Nephron progenitor cell (in vitro differentiated cells): ENCODE measurements around the gene BBC3.
A peak's percentile ranks its signal among the peaks of the same experiment; 100 is the strongest.

Experiments
- DNase-seq: peaks from one replicate; pipeline ENCODE4 v3.0.0; 2021
- H3K27ac Mint-ChIP-seq: 2 replicates; pipeline ENCODE4 v1.8.0; 2021; ENCODE audit warnings: mild to moderate bottlenecking, moderate library complexity, mixed read lengths
- H3K27me3 Mint-ChIP-seq: 2 replicates; pipeline ENCODE4 v1.8.0; 2021; ENCODE audit warnings: mild to moderate bottlenecking, low read depth, mixed read lengths; ENCODE audit not compliant: poor library complexity
- H3K36me3 Mint-ChIP-seq: 2 replicates; pipeline ENCODE4 v1.8.0; 2021; ENCODE audit warnings: low read depth, mixed read lengths
- H3K4me1 Mint-ChIP-seq: 2 replicates; pipeline ENCODE4 v1.8.0; 2021; ENCODE audit warnings: mixed read lengths
- H3K4me3 Mint-ChIP-seq: 2 replicates; pipeline ENCODE4 v1.8.0; 2021; ENCODE audit warnings: mild to moderate bottlenecking, moderate library complexity, mixed read lengths
- H3K9me3 Mint-ChIP-seq: 2 replicates; pipeline ENCODE4 v1.8.0; 2021; ENCODE audit warnings: mild to moderate bottlenecking, moderate library complexity, mixed read lengths
- TF ChIP-seq, protein P1 (sequence below): fragments of 200-600 bp; sonication (generic); IDR thresholded peaks from 2 replicates; pipeline ENCODE4 v1.5.0; 2021; ENCODE audit warnings: antibody characterized with exemption

Gene BBC3

DNA sequence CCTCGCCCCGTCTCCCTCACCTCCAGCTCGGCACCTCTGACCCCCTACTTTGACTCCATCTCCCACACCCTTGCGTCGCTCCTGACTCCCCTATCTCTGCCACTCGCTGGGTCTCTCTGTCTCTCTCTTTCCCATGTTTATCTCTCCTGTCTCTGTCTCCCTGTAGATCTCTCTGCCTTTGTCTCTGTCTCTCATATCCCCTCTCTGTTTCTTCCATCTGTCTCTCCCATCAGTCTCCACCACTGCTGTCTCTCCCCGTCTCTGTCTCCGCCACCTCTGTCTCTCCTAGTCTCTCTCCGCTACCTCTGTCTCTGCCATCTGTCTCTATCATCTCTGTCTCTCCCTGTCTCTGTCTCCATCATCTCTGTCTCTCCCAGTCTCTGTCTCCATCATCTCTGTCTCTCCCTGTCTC lies 12.4 kb upstream of the BBC3 start:
- peaks cover 11% of the 10 kb centered on the region for H3K4me1 Mint-ChIP-seq

DNA sequence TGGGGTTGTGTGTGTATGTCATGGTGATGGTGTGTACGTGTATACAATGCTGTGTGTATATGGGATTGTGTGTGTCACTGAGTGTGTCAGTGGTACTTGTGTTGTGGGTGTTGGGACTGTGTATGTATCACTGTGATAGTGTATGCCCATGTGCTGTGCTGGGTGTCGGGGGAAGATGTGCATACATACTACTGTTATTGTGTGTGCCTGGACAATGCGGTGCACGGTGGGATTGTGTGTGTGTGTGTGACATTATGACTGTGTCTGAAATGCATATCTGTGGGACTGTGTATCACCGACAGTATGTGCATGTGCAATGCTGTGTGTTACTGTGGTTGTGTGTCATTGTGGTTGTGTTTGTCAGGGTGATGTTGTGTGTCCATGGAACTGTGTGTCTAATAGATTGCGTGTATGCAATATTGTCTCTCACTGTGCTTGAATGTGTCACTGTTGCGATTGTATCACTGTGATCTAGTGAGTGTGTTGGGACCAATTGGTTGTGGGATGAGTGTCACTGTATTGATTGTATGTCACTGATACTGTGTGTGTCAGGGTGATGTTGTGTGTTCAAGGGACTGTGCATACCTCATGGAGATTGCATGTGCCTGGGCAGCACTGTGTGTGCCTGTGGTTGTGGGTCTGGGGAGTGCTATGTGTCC lies 11.0 kb upstream of the BBC3 start:
- TF ChIP-seq, protein P1, sequence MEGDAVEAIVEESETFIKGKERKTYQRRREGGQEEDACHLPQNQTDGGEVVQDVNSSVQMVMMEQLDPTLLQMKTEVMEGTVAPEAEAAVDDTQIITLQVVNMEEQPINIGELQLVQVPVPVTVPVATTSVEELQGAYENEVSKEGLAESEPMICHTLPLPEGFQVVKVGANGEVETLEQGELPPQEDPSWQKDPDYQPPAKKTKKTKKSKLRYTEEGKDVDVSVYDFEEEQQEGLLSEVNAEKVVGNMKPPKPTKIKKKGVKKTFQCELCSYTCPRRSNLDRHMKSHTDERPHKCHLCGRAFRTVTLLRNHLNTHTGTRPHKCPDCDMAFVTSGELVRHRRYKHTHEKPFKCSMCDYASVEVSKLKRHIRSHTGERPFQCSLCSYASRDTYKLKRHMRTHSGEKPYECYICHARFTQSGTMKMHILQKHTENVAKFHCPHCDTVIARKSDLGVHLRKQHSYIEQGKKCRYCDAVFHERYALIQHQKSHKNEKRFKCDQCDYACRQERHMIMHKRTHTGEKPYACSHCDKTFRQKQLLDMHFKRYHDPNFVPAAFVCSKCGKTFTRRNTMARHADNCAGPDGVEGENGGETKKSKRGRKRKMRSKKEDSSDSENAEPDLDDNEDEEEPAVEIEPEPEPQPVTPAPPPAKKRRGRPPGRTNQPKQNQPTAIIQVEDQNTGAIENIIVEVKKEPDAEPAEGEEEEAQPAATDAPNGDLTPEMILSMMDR, result no peak
- Mint-ChIP-seq H3K4me1 (peaks cover 7% of the 10 kb centered on the region), H3K9me3 (no peaks in the 10 kb centered on the region), H3K27me3 (peaks cover 45% of the 10 kb centered on the region), H3K4me3 (no peak overlapping the region), H3K36me3 (no peaks in the 10 kb centered on the region), H3K27ac (no peak overlapping the region)
- DNase-seq, result no peak

More for the DNA sequence above, 12.4 kb upstream of the BBC3 start:
- H3K36me3 Mint-ChIP-seq, result no peaks in the 10 kb centered on the region
- no peak for DNase-seq
- no peaks in the 10 kb centered on the region for H3K9me3 Mint-ChIP-seq
- TF ChIP-seq, protein P1, result no peak
- peaks cover 35% of the 10 kb centered on the region for H3K27me3 Mint-ChIP-seq
- H3K4me3 Mint-ChIP-seq, result peak overlapping the region; percentile 69
- H3K27ac Mint-ChIP-seq, result no peak overlapping the region

DNA sequence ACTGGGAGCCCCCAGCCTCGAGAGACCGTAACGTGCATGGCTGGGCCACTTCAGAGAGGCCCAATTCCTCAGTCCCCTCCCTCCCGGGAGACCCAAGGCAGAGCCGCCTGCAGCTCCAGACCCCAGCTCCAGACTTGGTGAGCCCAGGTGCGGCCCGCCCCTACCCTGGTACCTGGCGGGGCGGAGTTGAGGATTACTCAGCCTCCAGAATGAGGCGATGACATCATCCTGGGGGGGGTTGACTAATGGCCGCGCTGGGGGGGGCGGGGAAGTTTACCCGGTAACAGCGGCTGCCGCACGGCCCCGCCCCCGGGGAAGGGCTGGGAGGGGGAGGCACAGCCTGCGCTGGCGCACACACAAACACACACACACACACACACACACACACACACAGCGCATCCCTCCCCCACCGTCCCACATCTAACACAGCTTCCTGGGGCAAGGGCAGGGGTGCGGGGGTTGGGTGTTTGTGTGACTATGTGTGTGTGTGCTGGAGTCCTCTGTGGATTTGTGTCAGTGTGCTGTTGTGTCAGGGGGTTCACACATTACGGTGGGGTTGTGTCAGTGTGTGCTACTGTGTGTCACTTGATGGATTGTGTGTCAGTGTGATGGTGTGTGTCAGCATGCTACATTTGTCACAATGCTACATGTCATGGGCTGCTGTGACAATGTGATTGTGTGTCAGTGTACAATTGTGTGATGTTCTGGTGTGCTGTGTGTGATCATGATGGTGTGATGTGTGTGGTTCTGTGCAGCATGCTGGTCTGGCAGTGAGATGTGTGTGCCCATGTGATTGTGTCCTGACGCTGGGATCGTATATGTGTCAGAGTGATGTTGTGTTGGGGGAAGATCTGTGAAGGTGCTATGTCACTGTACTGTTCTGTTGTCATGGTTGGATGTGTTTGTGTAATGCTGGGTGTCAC lies 10.3 kb upstream of the BBC3 start:
- TF ChIP-seq, protein P1, result no peak
- peak; percentile 64 for DNase-seq
- Mint-ChIP-seq H3K36me3 (no peaks in the 10 kb centered on the region), H3K4me1 (peaks cover 7% of the 10 kb centered on the region), H3K4me3 (no peak overlapping the region), H3K9me3 (no peaks in the 10 kb centered on the region), H3K27ac (no peak overlapping the region), H3K27me3 (peaks cover 45% of the 10 kb centered on the region)

DNA sequence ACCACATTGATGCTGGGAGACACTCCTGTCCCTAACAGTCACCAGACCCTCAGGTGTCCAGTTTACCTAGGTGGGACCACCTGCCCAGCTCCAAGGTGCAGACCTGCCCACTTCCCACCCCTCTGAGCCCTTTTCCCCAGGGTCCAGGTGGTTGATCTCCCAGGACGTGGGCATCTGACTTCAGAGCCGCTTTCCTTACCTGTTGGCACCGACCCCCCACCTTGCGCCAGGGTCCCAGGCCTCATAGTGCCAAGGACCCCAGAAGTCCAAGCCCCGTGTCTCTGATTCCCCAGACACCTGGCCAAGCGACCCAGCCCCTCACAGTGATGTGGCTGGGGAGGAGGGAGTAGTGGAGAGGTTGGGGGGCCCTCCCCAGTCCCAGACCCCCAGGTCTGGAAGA lies 9.6 kb upstream of the BBC3 start:
- Mint-ChIP-seq H3K4me1 (peaks cover 7% of the 10 kb centered on the region), H3K4me3 (no peak overlapping the region)

DNA sequence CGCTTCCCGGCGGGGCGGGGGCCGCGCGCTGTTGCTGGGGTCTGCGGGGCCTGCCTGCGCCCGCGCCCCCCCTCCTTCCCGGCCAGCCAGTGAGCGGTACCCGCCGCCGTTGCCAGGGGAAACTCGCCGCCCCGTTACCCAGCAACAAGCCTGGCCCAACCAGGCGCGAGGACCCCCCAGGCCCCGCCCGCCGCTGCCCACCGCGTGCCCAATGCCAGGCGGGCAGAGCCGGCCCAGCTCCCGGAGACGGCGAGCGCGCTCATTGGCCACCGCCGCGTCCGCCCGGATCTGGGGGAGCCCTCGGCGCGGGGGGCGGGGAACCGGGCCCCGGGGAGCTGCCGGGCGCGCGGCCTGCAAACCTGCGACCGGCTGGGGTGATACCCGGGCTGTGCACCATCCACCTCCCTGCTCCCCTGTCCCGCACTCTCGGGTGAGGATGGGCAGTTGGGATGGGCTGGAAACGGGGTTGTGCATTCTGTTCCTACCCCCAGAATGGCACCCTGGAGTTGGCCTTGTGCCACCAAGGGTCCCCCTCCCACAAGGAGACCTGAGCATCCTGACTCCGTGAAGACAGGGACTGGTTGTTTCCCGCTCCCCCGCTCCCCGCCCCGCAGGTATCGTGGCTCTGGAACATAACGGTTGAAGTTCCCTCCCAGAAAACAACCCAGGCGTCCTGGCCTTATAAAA lies 8.8 kb upstream of the BBC3 start:
- Mint-ChIP-seq H3K27me3 (peaks cover 38% of the 10 kb centered on the region), H3K9me3 (no peaks in the 10 kb centered on the region), H3K4me3 (peak overlapping the region; percentile 64), H3K27ac (no peak overlapping the region), H3K4me1 (peaks cover 7% of the 10 kb centered on the region), H3K36me3 (no peaks in the 10 kb centered on the region)
- peak; percentile 83 for DNase-seq
- TF ChIP-seq, protein P1, result no peak

More for the DNA sequence above, 9.6 kb upstream of the BBC3 start:
- no peaks in the 10 kb centered on the region for H3K36me3 Mint-ChIP-seq
- H3K27ac Mint-ChIP-seq, result no peak overlapping the region
- peaks cover 46% of the 10 kb centered on the region for H3K27me3 Mint-ChIP-seq
- TF ChIP-seq, protein P1, result no peak
- no peak for DNase-seq
- no peaks in the 10 kb centered on the region for H3K9me3 Mint-ChIP-seq
